H9 (cell line): ENCODE data around the gene PROCR. TPM values are rescaled to one million over a fixed set of nuclear protein-coding genes. Genes with fewer than 3 reads are reported as not detected.

Experiments used
- DNase-seq: peaks from one replicate; pipeline ENCODE4 v3.0.0-alpha.2; 2017
- H2AFZ ChIP-seq: one replicate; pipeline ENCODE4 v1.6.1; 2013; ENCODE audit warnings: mild to moderate bottlenecking, low read length, control low read depth, moderate library complexity
- H2AK5ac ChIP-seq: 2 replicates; pipeline ENCODE4 v1.6.1; 2013; ENCODE audit warnings: low read length, control low read depth, mixed read lengths; ENCODE audit not compliant: insufficient read length
- H2BK120ac ChIP-seq: one replicate; pipeline ENCODE4 v1.6.1; 2013; ENCODE audit warnings: low read depth, mild to moderate bottlenecking, low read length, control low read depth, inconsistent platforms; ENCODE audit not compliant: poor library complexity, severe bottlenecking
- H2BK12ac ChIP-seq: 2 replicates; pipeline ENCODE4 v1.6.1; 2013; ENCODE audit warnings: low read length, control low read depth, mixed read lengths, low read depth; ENCODE audit not compliant: insufficient read length
- H2BK15ac ChIP-seq: 2 replicates; pipeline ENCODE4 v1.6.1; 2013; ENCODE audit warnings: low read depth, low read length, control low read depth
- H2BK20ac ChIP-seq: one replicate; pipeline ENCODE4 v1.6.1; 2013; ENCODE audit warnings: low read depth, mild to moderate bottlenecking, low read length, control low read depth, inconsistent platforms; ENCODE audit not compliant: poor library complexity, severe bottlenecking
- H2BK5ac ChIP-seq: 2 replicates; pipeline ENCODE4 v1.6.1; 2013; ENCODE audit warnings: low read length, control low read depth, mixed read lengths; ENCODE audit not compliant: insufficient read length
- H3K14ac ChIP-seq: 2 replicates; pipeline ENCODE4 v1.6.1; 2013; ENCODE audit warnings: low read length, control low read depth; ENCODE audit not compliant: insufficient read depth
- H3K18ac ChIP-seq: 2 replicates; pipeline ENCODE4 v1.6.1; 2013; ENCODE audit warnings: low read depth, mild to moderate bottlenecking, mixed read lengths, low read length, control low read depth; ENCODE audit not compliant: insufficient read length
- H3K23ac ChIP-seq: 2 replicates; pipeline ENCODE4 v1.6.1; 2013; ENCODE audit warnings: low read length, control low read depth, mixed read lengths, low read depth; ENCODE audit not compliant: insufficient read length
- H3K23me2 ChIP-seq: 2 replicates; pipeline ENCODE4 v1.6.1; 2013; ENCODE audit warnings: low read depth, mild to moderate bottlenecking, mixed read lengths, low read length, control low read depth; ENCODE audit not compliant: insufficient read length, poor library complexity, severe bottlenecking
- H3K27ac ChIP-seq: 2 replicates; pipeline ENCODE4 v1.5.1; 2013; ENCODE audit warnings: low read length, control low read depth, mixed read lengths, low read depth; ENCODE audit not compliant: insufficient read length
- H3K27me3 ChIP-seq: 2 replicates; pipeline ENCODE4 v1.6.1; 2013; ENCODE audit warnings: low read length, control low read depth, inconsistent platforms; ENCODE audit not compliant: insufficient read depth
- H3K4ac ChIP-seq: 2 replicates; pipeline ENCODE4 v1.6.1; 2013; ENCODE audit warnings: low read depth, mild to moderate bottlenecking, control low read depth, inconsistent platforms, low read length, moderate library complexity
- H3K4me1 ChIP-seq: 2 replicates; pipeline ENCODE4 v1.6.1; 2013; ENCODE audit warnings: low read length, control low read depth, inconsistent platforms; ENCODE audit not compliant: insufficient read depth
- H3K4me2 ChIP-seq: 2 replicates; pipeline ENCODE4 v1.6.1; 2013; ENCODE audit warnings: low read length, control low read depth, mixed read lengths; ENCODE audit not compliant: insufficient read length, insufficient read depth
- H3K56ac ChIP-seq: 2 replicates; pipeline ENCODE4 v1.6.1; 2013; ENCODE audit warnings: low read depth, mild to moderate bottlenecking, mixed read lengths, low read length, control low read depth; ENCODE audit not compliant: insufficient read length
- H3K79me1 ChIP-seq: 2 replicates; pipeline ENCODE4 v1.6.1; 2013; ENCODE audit warnings: low read depth, mild to moderate bottlenecking, moderate library complexity, low read length, control low read depth, inconsistent platforms; ENCODE audit not compliant: insufficient read depth, poor library complexity, severe bottlenecking
- H3K79me2 ChIP-seq: 2 replicates; pipeline ENCODE4 v1.6.1; 2013; ENCODE audit warnings: low read length, control low read depth, inconsistent platforms; ENCODE audit not compliant: insufficient read depth
- H3K9ac ChIP-seq: 2 replicates; pipeline ENCODE4 v1.6.1; 2013; ENCODE audit warnings: low read length, control low read depth, mixed read lengths; ENCODE audit not compliant: insufficient read length; ENCODE audit errors: extremely low read depth
- H3K9me3 ChIP-seq: one replicate; pipeline ENCODE4 v1.6.1; 2013; ENCODE audit warnings: low read depth, low read length, inconsistent platforms; ENCODE audit not compliant: control insufficient read depth
- H3T11ph ChIP-seq: one replicate; pipeline ENCODE4 v1.6.1; 2013; ENCODE audit warnings: mild to moderate bottlenecking, low read length, control low read depth, inconsistent platforms
- H4K20me1 ChIP-seq: one replicate; pipeline ENCODE4 v1.6.1; 2013; ENCODE audit not compliant: control insufficient read depth, insufficient read length, insufficient read depth
- H4K5ac ChIP-seq: 2 replicates; pipeline ENCODE4 v1.6.1; 2013; ENCODE audit warnings: low read depth, mild to moderate bottlenecking, mixed read lengths, low read length, control low read depth; ENCODE audit not compliant: insufficient read length
- H4K8ac ChIP-seq: replicated peaks from 2 replicates; pipeline ENCODE4 v1.6.1; 2013; ENCODE audit warnings: low read length, control low read depth, mixed read lengths, low read depth; ENCODE audit not compliant: insufficient read length
- H4K91ac ChIP-seq: 2 replicates; pipeline ENCODE4 v1.6.1; 2013; ENCODE audit warnings: low read depth, mild to moderate bottlenecking, moderate library complexity, mixed read lengths, low read length, control low read depth; ENCODE audit not compliant: insufficient read length
- H3K27ac Mint-ChIP-seq, 3 experiments: 2 replicates in 2 of 3; 3 replicates in 1 of 3; pipeline ENCODE4 v1.8.0; 2020 to 2021; ENCODE audit warnings: mixed read lengths in 3 of 3, mild to moderate bottlenecking in 1 of 3, moderate library complexity in 1 of 3
- H3K27me3 Mint-ChIP-seq: 2 replicates; pipeline ENCODE4 v1.8.0; 2021; ENCODE audit warnings: low read depth, mild to moderate bottlenecking, moderate library complexity, mixed read lengths
- H3K36me3 Mint-ChIP-seq, 3 experiments: 2 replicates in 2 of 3; 3 replicates in 1 of 3; pipeline ENCODE4 v1.8.0; 2020 to 2021; ENCODE audit warnings: low read depth in 3 of 3, mixed read lengths in 3 of 3; ENCODE audit not compliant: insufficient read depth in 1 of 3
- H3K4me1 Mint-ChIP-seq, 2 experiments: 2 replicates each; pipeline ENCODE4 v1.8.0; 2020; ENCODE audit warnings: mixed read lengths in 2 of 2
- H3K4me3 Mint-ChIP-seq, 2 experiments: 2 replicates in 1 of 2; 3 replicates in 1 of 2; pipeline ENCODE4 v1.8.0; 2020 to 2021; ENCODE audit warnings: mild to moderate bottlenecking in 2 of 2, mixed read lengths in 2 of 2, moderate library complexity in 1 of 2
- H3K9me3 Mint-ChIP-seq, 2 experiments: 2 replicates in 1 of 2; 3 replicates in 1 of 2; pipeline ENCODE4 v1.8.0; 2020; ENCODE audit warnings: mild to moderate bottlenecking in 2 of 2, mixed read lengths in 2 of 2, moderate library complexity in 1 of 2
- WGBS: extraction: QIAGEN DNeasy Blood & Tissue Kit; methylation state at CpG from one replicate; pipeline ENCODE4 v1.1.7; 2013; ENCODE audit warnings: missing lambda C conversion rate, low lambda C conversion rate, mixed read lengths; ENCODE audit not compliant: insufficient read length; ENCODE audit errors: extremely low coverage; 5-methylcytosine and 5-hydroxymethylcytosine counted together
- total RNA-seq: library from RNA; stranded (reverse); gene quantifications from 2 replicates; pipeline ENCODE4 v1.2.1, GENCODE V29; 2021
- TF ChIP-seq, protein P1 (sequence below): fragments of 200-600 bp; sonication (generic); conservative IDR thresholded peaks from 3 replicates; pipeline ENCODE4 v1.8.0; 2021; ENCODE audit warnings: antibody characterized with exemption, mild to moderate bottlenecking

The PROCR gene
- total RNA-seq, 1 experiment from 2014 or later, result 6.4 TPM

DNA sequence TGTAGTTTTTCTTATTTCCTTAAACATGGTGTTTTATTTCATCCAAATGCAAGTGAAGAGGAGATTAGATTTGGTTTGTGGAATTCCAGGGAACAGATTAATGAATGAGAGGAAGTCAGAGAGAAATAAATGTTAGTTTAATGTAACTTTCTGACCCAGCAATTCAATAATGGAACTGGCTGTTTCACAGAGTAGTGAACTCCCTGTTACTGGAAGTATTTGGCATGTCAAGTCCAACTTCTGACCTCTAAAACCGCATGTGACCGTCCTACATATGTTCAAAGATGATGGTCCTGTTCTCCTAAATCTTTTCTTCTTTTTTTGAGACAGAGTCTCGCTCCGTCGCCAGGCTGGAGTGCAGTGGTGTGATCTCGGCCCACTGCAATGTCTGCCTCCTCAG, 18.7 kb downstream of the PROCR start:
- no peak overlapping the region for H2BK12ac ChIP-seq
- no peak overlapping the region for H3K4me3 Mint-ChIP-seq
- H3K27me3 Mint-ChIP-seq, result peaks cover 24% of the 10 kb centered on the region
- H3K23me2 ChIP-seq, result no peaks in the 10 kb centered on the region
- H4K20me1 ChIP-seq, result no peaks in the 10 kb centered on the region
- no peaks in the 10 kb centered on the region for H3K4me1 ChIP-seq
- no CpG with 5 or more reads among the region's 6 CpGs for WGBS
- no peak overlapping the region; a peak in 1 of 7 replicates for H3K27ac Mint-ChIP-seq
- no peak overlapping the region for H2AFZ ChIP-seq
- H3K4me2 ChIP-seq, result no peak overlapping the region
- peaks cover 21 to 23% of the 10 kb centered on the region in 2 experiments for H3K9me3 Mint-ChIP-seq
- DNase-seq, result no peak
- no peak overlapping the region for H2BK20ac ChIP-seq
- H3K56ac ChIP-seq, result no peak overlapping the region
- H3K4me1 Mint-ChIP-seq, result peaks cover 28 to 29% of the 10 kb centered on the region in 2 experiments
- H3K9me3 ChIP-seq, result no peaks in the 10 kb centered on the region
- H4K91ac ChIP-seq, result no peak overlapping the region
- H3K23ac ChIP-seq, result no peak overlapping the region
- no peak overlapping the region for H3K18ac ChIP-seq
- no peaks in the 10 kb centered on the region for H3K79me1 ChIP-seq
- no peak overlapping the region for H3T11ph ChIP-seq
- no peaks in the 10 kb centered on the region for H3K79me2 ChIP-seq
- TF ChIP-seq, protein P1, sequence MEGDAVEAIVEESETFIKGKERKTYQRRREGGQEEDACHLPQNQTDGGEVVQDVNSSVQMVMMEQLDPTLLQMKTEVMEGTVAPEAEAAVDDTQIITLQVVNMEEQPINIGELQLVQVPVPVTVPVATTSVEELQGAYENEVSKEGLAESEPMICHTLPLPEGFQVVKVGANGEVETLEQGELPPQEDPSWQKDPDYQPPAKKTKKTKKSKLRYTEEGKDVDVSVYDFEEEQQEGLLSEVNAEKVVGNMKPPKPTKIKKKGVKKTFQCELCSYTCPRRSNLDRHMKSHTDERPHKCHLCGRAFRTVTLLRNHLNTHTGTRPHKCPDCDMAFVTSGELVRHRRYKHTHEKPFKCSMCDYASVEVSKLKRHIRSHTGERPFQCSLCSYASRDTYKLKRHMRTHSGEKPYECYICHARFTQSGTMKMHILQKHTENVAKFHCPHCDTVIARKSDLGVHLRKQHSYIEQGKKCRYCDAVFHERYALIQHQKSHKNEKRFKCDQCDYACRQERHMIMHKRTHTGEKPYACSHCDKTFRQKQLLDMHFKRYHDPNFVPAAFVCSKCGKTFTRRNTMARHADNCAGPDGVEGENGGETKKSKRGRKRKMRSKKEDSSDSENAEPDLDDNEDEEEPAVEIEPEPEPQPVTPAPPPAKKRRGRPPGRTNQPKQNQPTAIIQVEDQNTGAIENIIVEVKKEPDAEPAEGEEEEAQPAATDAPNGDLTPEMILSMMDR, result no peak
- H4K5ac ChIP-seq, result no peak overlapping the region
- H2AK5ac ChIP-seq, result no peak overlapping the region
- H3K9ac ChIP-seq, result no peak overlapping the region
- no peaks in the 10 kb centered on the region; the same call in 1 of the 2 replicates for H3K27me3 ChIP-seq
- H2BK15ac ChIP-seq, result no peak overlapping the region
- H3K14ac ChIP-seq, result no peak overlapping the region
- no peak overlapping the region for H2BK5ac ChIP-seq
- H2BK120ac ChIP-seq, result no peak overlapping the region
- H3K36me3 Mint-ChIP-seq, result peaks cover 3 to 17% (median 11%) of the 10 kb centered on the region in 3 experiments; a peak in 6 of 7 replicates
- H4K8ac ChIP-seq, result no peak overlapping the region
- H3K4ac ChIP-seq, result no peak overlapping the region
- H3K27ac ChIP-seq, result no peak overlapping the region
